HG03521 (cell line): Measurements from ENCODE around the gene KAT7.

ENCODE experiments used
- ATAC-seq: cut with Tn5 transposase; IDR thresholded peaks from one replicate; pipeline ENCODE4 v1.9.1; 2021; ENCODE audit warnings: mild to moderate bottlenecking, moderate library complexity; ENCODE audit not compliant: unreplicated experiment

The KAT7 gene

GRCh38 chr17:49866882-49867413 lies 78.5 kb downstream of the KAT7 start:
- no peak for ATAC-seq

GRCh38 chr17:49869038-49869374 lies 80.5 kb downstream of the KAT7 start:
- ATAC-seq: no peak

- ATAC-seq: no peak
Observed at GRCh38 chr17:49870298-49870697, 81.8 kb downstream of the KAT7 start.

- no peak for ATAC-seq
Observed at GRCh38 chr17:49871211-49871610, 82.7 kb downstream of the KAT7 start.

GRCh38 chr17:49872754-49873377 lies 84.4 kb downstream of the KAT7 start:
- ATAC-seq: no peak

- no peak for ATAC-seq
Observed at GRCh38 chr17:49873466-49873865, 85.0 kb downstream of the KAT7 start.

GRCh38 chr17:49873926-49874325 lies 85.4 kb downstream of the KAT7 start:
- no peak for ATAC-seq

- no peak for ATAC-seq
Observed at GRCh38 chr17:49874911-49875310, 86.4 kb downstream of the KAT7 start.

GRCh38 chr17:49875685-49876084 lies 87.2 kb downstream of the KAT7 start:
- no peak for ATAC-seq

GRCh38 chr17:49878931-49879904 lies 90.7 kb downstream of the KAT7 start:
- no peak for ATAC-seq

GRCh38 chr17:49880291-49881053 lies 92.0 kb downstream of the KAT7 start:
- ATAC-seq: no peak

GRCh38 chr17:49881054-49881402 lies 92.5 kb downstream of the KAT7 start:
- ATAC-seq: no peak

GRCh38 chr17:49882434-49882833 lies 94.0 kb downstream of the KAT7 start:
- no peak for ATAC-seq
